Fibroblast of lung (primary cell): ENCODE measurements around the gene AFMID. TPM values are rescaled to one million over a fixed set of nuclear protein-coding genes. Genes with fewer than 3 reads are reported as not detected.

Experiments
- DNase-seq, 2 donors: peaks; one replicate each; pipeline versions ENCODE4 v3.0.0 to v3.0.0-alpha.2; 2010; ENCODE audit warnings: low read depth in 2 of 2
- H2AFZ ChIP-seq: 2 replicates; pipeline ENCODE4 v1.5.1; 2012; ENCODE audit warnings: low read length, control low read depth, inconsistent platforms
- H3K27ac ChIP-seq: 2 replicates; pipeline ENCODE4 v1.5.1; 2011; ENCODE audit warnings: low read length, control low read depth; ENCODE audit not compliant: insufficient read depth
- H3K27me3 ChIP-seq: 2 replicates; pipeline ENCODE4 v1.5.1; 2011; ENCODE audit warnings: mild to moderate bottlenecking, low read length; ENCODE audit not compliant: control insufficient read depth, insufficient read depth
- H3K36me3 ChIP-seq: 2 replicates; pipeline ENCODE4 v1.5.1; 2011; ENCODE audit warnings: low read length; ENCODE audit not compliant: control insufficient read depth, insufficient read depth
- H3K4me1 ChIP-seq: 2 replicates; pipeline ENCODE4 v1.5.1; 2011; ENCODE audit warnings: low read length; ENCODE audit not compliant: control insufficient read depth, insufficient read depth; ENCODE audit errors: extremely low read depth
- H3K4me2 ChIP-seq: 2 replicates; pipeline ENCODE4 v1.5.1; 2011; ENCODE audit warnings: low read length, control low read depth; ENCODE audit not compliant: insufficient read depth; ENCODE audit errors: extremely low read depth
- H3K4me3 ChIP-seq, 4 experiments: fragments of 200-600 bp in 1 of 4; sonication (generic) in 1 of 4; replicated peaks in 1 of 4; 2 replicates each; pipeline ENCODE4 v1.5.1; 2011 to 2016; ENCODE audit warnings: low read length in 4 of 4, low read depth in 3 of 4, mild to moderate bottlenecking in 3 of 4, control low read depth in 2 of 4, inconsistent platforms in 1 of 4, mixed read lengths in 1 of 4; ENCODE audit not compliant: insufficient read depth in 1 of 4; ENCODE audit errors: control extremely low read depth in 1 of 4
- H3K79me2 ChIP-seq: 2 replicates; pipeline ENCODE4 v1.5.1; 2012; ENCODE audit warnings: mild to moderate bottlenecking, low read length, inconsistent platforms; ENCODE audit not compliant: control insufficient read depth, insufficient read depth
- H3K9ac ChIP-seq: 2 replicates; pipeline ENCODE4 v1.5.1; 2011; ENCODE audit warnings: mild to moderate bottlenecking, low read length, control low read depth; ENCODE audit not compliant: insufficient read depth
- H3K9me3 ChIP-seq: 2 replicates; pipeline ENCODE4 v1.5.1; 2012; ENCODE audit warnings: low read depth, low read length; ENCODE audit not compliant: control insufficient read depth, insufficient read depth
- H4K20me1 ChIP-seq: 2 replicates; pipeline ENCODE4 v1.5.1; 2011; ENCODE audit warnings: low read length; ENCODE audit not compliant: control insufficient read depth, insufficient read depth; ENCODE audit errors: extremely low read depth
- EZH2 ChIP-seq: IDR thresholded peaks from 2 replicates; pipeline ENCODE4 v1.5.1; 2012; ENCODE audit warnings: low read length, control low read depth, mild to moderate bottlenecking; ENCODE audit errors: missing control alignments
- polyA plus RNA-seq, 2 donors: library from polyadenylated mRNA; depleted of rRNA in 1 of 2; stranded (reverse) in 1 of 2; unstranded in 1 of 2; fragments of >200 nt; gene quantifications; 2 replicates each; pipeline ENCODE4 v1.2.1, GENCODE V29; 2011 to 2012; ENCODE audit warnings: missing spikeins in 1 of 2
- total RNA-seq: library from RNA; depleted of rRNA; stranded (reverse); fragments of >200 nt; gene quantifications from 2 replicates; pipeline ENCODE4 v1.2.1, GENCODE V29; 2014
- TF ChIP-seq, protein P1 (sequence below), 2 donors: IDR thresholded peaks in 1 of 2; conservative IDR thresholded peaks in 1 of 2; 1 replicate in 1 of 2; 2 replicates in 1 of 2; pipeline ENCODE4 v1.5.1; 2011 to 2012; ENCODE audit warnings: low read length in 2 of 2, control low read depth in 1 of 2, inconsistent platforms in 1 of 2, low read depth in 1 of 2, mild to moderate bottlenecking in 1 of 2

Gene AFMID
- total and polyA plus RNA-seq, 2 donors (not counting 1 experiment from before 2014, with no cell fraction given), result 28.1 to 29.2 TPM

DNA sequence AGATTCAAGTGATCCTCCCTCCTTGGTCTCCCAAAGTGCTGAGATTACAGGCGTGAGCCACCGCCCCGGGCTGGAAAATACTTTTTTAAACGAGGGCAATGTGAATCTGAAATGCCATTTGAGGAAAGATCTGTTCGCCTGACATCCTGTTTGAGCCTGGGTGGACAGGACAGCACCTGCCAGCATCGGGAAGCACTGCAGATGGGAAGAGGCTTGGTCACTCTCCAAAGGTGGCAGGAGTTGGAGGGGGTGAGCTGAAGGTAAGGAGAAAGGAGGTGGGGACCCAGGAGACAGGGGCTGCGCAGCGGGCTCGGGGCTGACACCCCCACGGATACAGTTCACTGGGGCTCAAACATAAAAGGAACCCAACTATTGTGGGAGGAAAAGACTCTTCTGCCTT is 22.9 kb downstream of the AFMID start:
- no peak overlapping the region for H3K27ac ChIP-seq
- no peaks in the 10 kb centered on the region for H3K36me3 ChIP-seq
- no peak for DNase-seq
- no peaks in the 10 kb centered on the region for H3K27me3 ChIP-seq
- TF ChIP-seq EZH2, result no peak
- TF ChIP-seq, protein P1, sequence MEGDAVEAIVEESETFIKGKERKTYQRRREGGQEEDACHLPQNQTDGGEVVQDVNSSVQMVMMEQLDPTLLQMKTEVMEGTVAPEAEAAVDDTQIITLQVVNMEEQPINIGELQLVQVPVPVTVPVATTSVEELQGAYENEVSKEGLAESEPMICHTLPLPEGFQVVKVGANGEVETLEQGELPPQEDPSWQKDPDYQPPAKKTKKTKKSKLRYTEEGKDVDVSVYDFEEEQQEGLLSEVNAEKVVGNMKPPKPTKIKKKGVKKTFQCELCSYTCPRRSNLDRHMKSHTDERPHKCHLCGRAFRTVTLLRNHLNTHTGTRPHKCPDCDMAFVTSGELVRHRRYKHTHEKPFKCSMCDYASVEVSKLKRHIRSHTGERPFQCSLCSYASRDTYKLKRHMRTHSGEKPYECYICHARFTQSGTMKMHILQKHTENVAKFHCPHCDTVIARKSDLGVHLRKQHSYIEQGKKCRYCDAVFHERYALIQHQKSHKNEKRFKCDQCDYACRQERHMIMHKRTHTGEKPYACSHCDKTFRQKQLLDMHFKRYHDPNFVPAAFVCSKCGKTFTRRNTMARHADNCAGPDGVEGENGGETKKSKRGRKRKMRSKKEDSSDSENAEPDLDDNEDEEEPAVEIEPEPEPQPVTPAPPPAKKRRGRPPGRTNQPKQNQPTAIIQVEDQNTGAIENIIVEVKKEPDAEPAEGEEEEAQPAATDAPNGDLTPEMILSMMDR (conservative IDR thresholded peaks at IDR 0.05 in 1 of 2, IDR thresholded peaks at IDR 0.05 in 1 of 2; ENCODE audit: low read depth in 1 of 2, low read length in 2 of 2), result no peak
- peaks cover 10% of the 10 kb centered on the region for H3K79me2 ChIP-seq
- H3K4me2 ChIP-seq, result no peak overlapping the region
- H3K9me3 ChIP-seq, result no peaks in the 10 kb centered on the region
- H3K4me1 ChIP-seq, result no peaks in the 10 kb centered on the region
- H2AFZ ChIP-seq, result no peak overlapping the region
- H4K20me1 ChIP-seq, result no peaks in the 10 kb centered on the region
- H3K9ac ChIP-seq, result no peak overlapping the region
- no peak overlapping the region for H3K4me3 ChIP-seq

DNA sequence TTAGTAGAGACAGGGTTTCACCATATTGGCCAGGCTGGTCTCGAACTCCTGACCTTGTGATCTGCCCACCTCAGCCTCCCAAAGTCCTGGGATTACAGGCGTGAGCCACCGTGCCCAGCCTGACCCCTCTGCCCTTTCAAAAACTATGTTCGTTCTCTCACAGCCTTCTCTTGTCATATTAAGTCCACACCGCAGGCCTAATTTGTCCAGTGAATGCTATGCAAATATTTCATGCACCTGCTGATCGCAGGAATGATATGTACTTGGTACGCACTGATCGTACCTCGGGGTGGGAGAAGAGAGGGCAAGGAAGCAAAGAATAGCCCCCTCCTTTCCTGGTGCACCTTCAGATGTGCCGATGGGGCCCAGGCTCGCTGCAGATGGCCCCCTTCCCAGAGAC is 23.9 kb downstream of the AFMID start:
- no peak overlapping the region for H3K9ac ChIP-seq
- no peak overlapping the region for H2AFZ ChIP-seq
- H3K4me2 ChIP-seq, result no peak overlapping the region
- DNase-seq, result no peak
- no peak for TF ChIP-seq EZH2
- TF ChIP-seq, protein P1 (conservative IDR thresholded peaks at IDR 0.05 in 1 of 2, IDR thresholded peaks at IDR 0.05 in 1 of 2; ENCODE audit: low read depth in 1 of 2, low read length in 2 of 2), result no peak
- no peak overlapping the region for H3K27ac ChIP-seq
- no peaks in the 10 kb centered on the region for H3K9me3 ChIP-seq
- H3K4me3 ChIP-seq, result no peak overlapping the region
- no peaks in the 10 kb centered on the region for H3K27me3 ChIP-seq
- no peaks in the 10 kb centered on the region for H3K4me1 ChIP-seq
- no peaks in the 10 kb centered on the region for H4K20me1 ChIP-seq
- no peaks in the 10 kb centered on the region for H3K36me3 ChIP-seq
- peaks cover 18% of the 10 kb centered on the region for H3K79me2 ChIP-seq

DNA sequence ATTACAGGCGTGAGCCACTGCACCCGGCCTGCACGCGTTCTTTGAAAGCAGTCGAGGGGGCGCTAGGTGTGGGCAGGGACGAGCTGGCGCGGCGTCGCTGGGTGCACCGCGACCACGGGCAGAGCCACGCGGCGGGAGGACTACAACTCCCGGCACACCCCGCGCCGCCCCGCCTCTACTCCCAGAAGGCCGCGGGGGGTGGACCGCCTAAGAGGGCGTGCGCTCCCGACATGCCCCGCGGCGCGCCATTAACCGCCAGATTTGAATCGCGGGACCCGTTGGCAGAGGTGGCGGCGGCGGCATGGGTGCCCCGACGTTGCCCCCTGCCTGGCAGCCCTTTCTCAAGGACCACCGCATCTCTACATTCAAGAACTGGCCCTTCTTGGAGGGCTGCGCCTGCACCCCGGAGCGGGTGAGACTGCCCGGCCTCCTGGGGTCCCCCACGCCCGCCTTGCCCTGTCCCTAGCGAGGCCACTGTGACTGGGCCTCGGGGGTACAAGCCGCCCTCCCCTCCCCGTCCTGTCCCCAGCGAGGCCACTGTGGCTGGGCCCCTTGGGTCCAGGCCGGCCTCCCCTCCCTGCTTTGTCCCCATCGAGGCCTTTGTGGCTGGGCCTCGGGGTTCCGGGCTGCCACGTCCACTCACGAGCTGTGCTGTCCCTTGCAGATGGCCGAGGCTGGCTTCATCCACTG is 27.0 kb downstream of the AFMID start, which contains the start of gene BIRC5:
BIRC5 (plus strand) TSS at position 238 of the 690 bp plus-strand sequence; CDS start at position 302, 64 bp downstream.
- Histone ChIP-seq H2AFZ (peak within 1 kb of the TSS; percentile 83), H3K4me2 (peak within 1 kb of the TSS; percentile 95), H3K9ac (peak within 1 kb of the TSS; percentile 73), H3K4me3 (peak within 1 kb of the TSS; percentile 66 to 89 (median 70)), H3K9me3 (no peaks in the 10 kb centered on the region), H3K79me2 (peaks cover 30% of the 10 kb centered on the region), H4K20me1 (no peaks in the 10 kb centered on the region), H3K4me1 (peaks cover 4% of the 10 kb centered on the region), H3K36me3 (no peaks in the 10 kb centered on the region), H3K27me3 (no peaks in the 10 kb centered on the region), H3K27ac (peak within 1 kb of the TSS; percentile 85)
- TF ChIP-seq, protein P1 (conservative IDR thresholded peaks at IDR 0.05 in 1 of 2, IDR thresholded peaks at IDR 0.05 in 1 of 2; ENCODE audit: low read depth in 1 of 2, low read length in 2 of 2), result no peak
- no peak for TF ChIP-seq EZH2
- peak; percentile 77 to 83 for DNase-seq
